ENCODE results near the gene TMEM131. TPM values are rescaled to one million over a fixed set of nuclear protein-coding genes. Genes with fewer than 3 reads are reported as not detected.
"Not testable (repeated sequence)": the region's sequence is repeated elsewhere in the genome, so short reads cannot be mapped to it uniquely, and the experiment has no call there.

Gene TMEM131
- 46.9 to 52.9 TPM (median 50.7 TPM) in 3 replicates for total RNA-seq

GRCh38 chr2:97995734-97996624 is at the start of gene TMEM131:
TSS of gene TMEM131 (minus strand) at chr2:97995948. CDS start at chr2:97995662, 286 bp downstream.
- peaks cover 29% of the 10 kb centered on the region for H3K4me1 Mint-ChIP-seq
- H3K4me3 Mint-ChIP-seq: peak within 1 kb of the TSS; percentile 99

GRCh38 chr2:98044730-98045129 is 49.0 kb upstream of the TMEM131 start:
- not testable (repeated sequence) for H3K4me3 Mint-ChIP-seq; H3K36me3 Mint-ChIP-seq; H3K4me1 Mint-ChIP-seq; H3K27me3 Mint-ChIP-seq (ENCODE audit: low read depth); DNase-seq (ENCODE audit: low spot score in 2 of 2, unreplicated experiment in 2 of 2); H3K27ac Mint-ChIP-seq
- peaks cover 36% of the 10 kb centered on the region for H3K9me3 Mint-ChIP-seq

More at GRCh38 chr2:97995734-97996624, at the start of gene TMEM131:
- Mint-ChIP-seq H3K27me3 (ENCODE audit: low read depth) (no peaks in the 10 kb centered on the region), H3K27ac (peak within 1 kb of the TSS; percentile 99), H3K36me3 (no peaks in the 10 kb centered on the region), H3K9me3 (no peaks in the 10 kb centered on the region)
- peak; percentile 86 to 94 for DNase-seq (ENCODE audit: low spot score in 2 of 2, unreplicated experiment in 2 of 2)
- TF ChIP-seq CTCF (IDR thresholded peaks at IDR 0.05; ENCODE audit: unreplicated experiment): no peak

- H3K9me3 Mint-ChIP-seq: peaks cover 36% of the 10 kb centered on the region
- H3K4me3 Mint-ChIP-seq: no peak overlapping the region
- TF ChIP-seq CTCF (IDR thresholded peaks at IDR 0.05; ENCODE audit: unreplicated experiment): no peak
- H3K4me1 Mint-ChIP-seq: peaks cover under 1% of the 10 kb centered on the region
- no peak for DNase-seq (ENCODE audit: low spot score in 2 of 2, unreplicated experiment in 2 of 2)
- no peaks in the 10 kb centered on the region for H3K27me3 Mint-ChIP-seq (ENCODE audit: low read depth)
- H3K27ac Mint-ChIP-seq: no peak overlapping the region
- no peaks in the 10 kb centered on the region for H3K36me3 Mint-ChIP-seq
These were observed 47.4 kb upstream of the TMEM131 start for GRCh38 chr2:98043101-98043500.

GRCh38 chr2:98040331-98040939 is 44.7 kb upstream of the TMEM131 start:
- TF ChIP-seq CTCF (IDR thresholded peaks at IDR 0.05; ENCODE audit: unreplicated experiment): no peak

GRCh38 chr2:98039085-98039756 is 43.5 kb upstream of the TMEM131 start:
- H3K4me1 Mint-ChIP-seq: peaks cover 2% of the 10 kb centered on the region
- H3K4me3 Mint-ChIP-seq: no peak overlapping the region
- no peak for TF ChIP-seq CTCF (IDR thresholded peaks at IDR 0.05; ENCODE audit: unreplicated experiment)
- H3K36me3 Mint-ChIP-seq: no peaks in the 10 kb centered on the region
- H3K27ac Mint-ChIP-seq: no peak overlapping the region
- no peak for DNase-seq (ENCODE audit: low spot score in 2 of 2, unreplicated experiment in 2 of 2)
- H3K27me3 Mint-ChIP-seq (ENCODE audit: low read depth): no peaks in the 10 kb centered on the region
- H3K9me3 Mint-ChIP-seq: peaks cover 18% of the 10 kb centered on the region

More at GRCh38 chr2:98040331-98040939, 44.7 kb upstream of the TMEM131 start:
- Mint-ChIP-seq H3K4me1 (peaks cover 2% of the 10 kb centered on the region), H3K27ac (no peak overlapping the region), H3K36me3 (no peaks in the 10 kb centered on the region), H3K4me3 (no peak overlapping the region), H3K9me3 (peaks cover 30% of the 10 kb centered on the region), H3K27me3 (ENCODE audit: low read depth) (no peaks in the 10 kb centered on the region)
- DNase-seq (ENCODE audit: low spot score in 2 of 2, unreplicated experiment in 2 of 2): no peak

Data from mesothelial cell of epicardium (in vitro differentiated cells).